ENCODE data around the gene RHOT1.

- TF ChIP-seq CTCF (IDR thresholded peaks at IDR 0.05) (peak in 4 of 6 experiments; percentile 11 to 33 (median 23)), POLR2A (IDR thresholded peaks at IDR 0.05) (no peak)
Measured at GRCh38 chr17:32111141-32111771, 31.0 kb upstream of the RHOT1 start.
